Urothelium cell line (cell line): ENCODE measurements around the gene ARHGAP9.
A peak's percentile ranks its signal among the peaks of the same experiment; 100 is the strongest.

Experiments used
- DNase-seq: peaks from one replicate; pipeline ENCODE4 v3.0.0; 2011; ENCODE audit warnings: low spot score, mixed read lengths
- FAIRE-seq: peaks from 2 replicates; lab custom pipeline; 2011; peaks lifted over from hg19 to GRCh38; lab: Jason Lieb, UNC

ARHGAP9 gene

GRCh38 chr12:57473886-57474285 is 5.8 kb downstream of the ARHGAP9 start:
- FAIRE-seq (no peak), DNase-seq (no peak)

- DNase-seq = no peak
- no peak for FAIRE-seq
Measured at GRCh38 chr12:57473392-57473791, 6.3 kb downstream of the ARHGAP9 start.

GRCh38 chr12:57472391-57472790 is 7.3 kb downstream of the ARHGAP9 start:
- FAIRE-seq (no peak), DNase-seq (no peak)

- DNase-seq = no peak
- no peak for FAIRE-seq
Measured at GRCh38 chr12:57471661-57472060, 8.0 kb downstream of the ARHGAP9 start.

GRCh38 chr12:57470970-57471656 is 8.6 kb downstream of the ARHGAP9 start:
- FAIRE-seq = no peak
- DNase-seq = no peak

- DNase-seq (no peak), FAIRE-seq (no peak)
Measured at GRCh38 chr12:57470286-57470969, 9.2 kb downstream of the ARHGAP9 start.

- no peak for DNase-seq
- FAIRE-seq = no peak
Measured at GRCh38 chr12:57469296-57470164, 10.1 kb downstream of the ARHGAP9 start.

- DNase-seq = no peak
- FAIRE-seq = no peak
Measured at GRCh38 chr12:57467915-57468314, 11.8 kb downstream of the ARHGAP9 start.

GRCh38 chr12:57467212-57467874 is 12.3 kb downstream of the ARHGAP9 start:
- no peak for FAIRE-seq
- DNase-seq = no peak

- no peak for FAIRE-seq
Measured at GRCh38 chr12:57465747-57466505, 13.7 kb downstream of the ARHGAP9 start.

GRCh38 chr12:57465030-57465746 is 14.5 kb downstream of the ARHGAP9 start:
- DNase-seq (no peak), FAIRE-seq (no peak)

More at GRCh38 chr12:57465747-57466505, 13.7 kb downstream of the ARHGAP9 start:
- no peak for DNase-seq

- FAIRE-seq (no peak), DNase-seq (no peak)
Measured at GRCh38 chr12:57464569-57464968, 15.1 kb downstream of the ARHGAP9 start.

- FAIRE-seq (no peak), DNase-seq (no peak)
Measured at GRCh38 chr12:57462912-57463253, 16.8 kb downstream of the ARHGAP9 start.

- DNase-seq = peak; percentile 93
- FAIRE-seq = peak; percentile 88
Measured at GRCh38 chr12:57462251-57462911, 17.3 kb downstream of the ARHGAP9 start.

- FAIRE-seq (no peak), DNase-seq (peak; percentile 32)
Measured at GRCh38 chr12:57461917-57462250, 17.8 kb downstream of the ARHGAP9 start.

- FAIRE-seq = no peak
- peak; percentile 89 for DNase-seq
Measured at GRCh38 chr12:57461276-57461916, 18.3 kb downstream of the ARHGAP9 start.

GRCh38 chr12:57460841-57461275 is 18.8 kb downstream of the ARHGAP9 start:
- DNase-seq (no peak), FAIRE-seq (no peak)

- DNase-seq (no peak), FAIRE-seq (no peak)
Measured at GRCh38 chr12:57460468-57460784, 19.2 kb downstream of the ARHGAP9 start.
